ENCODE measurements around the gene TRAP1. TPM values are rescaled to one million over a fixed set of nuclear protein-coding genes. Genes with fewer than 3 reads are reported as not detected.
"Not testable (repeated sequence)": the region's sequence is repeated elsewhere in the genome, so short reads cannot be mapped to it uniquely, and the experiment has no call there.

TRAP1 gene
- total RNA-seq, 1 donor from 2014 or later: 111 TPM

DNA sequence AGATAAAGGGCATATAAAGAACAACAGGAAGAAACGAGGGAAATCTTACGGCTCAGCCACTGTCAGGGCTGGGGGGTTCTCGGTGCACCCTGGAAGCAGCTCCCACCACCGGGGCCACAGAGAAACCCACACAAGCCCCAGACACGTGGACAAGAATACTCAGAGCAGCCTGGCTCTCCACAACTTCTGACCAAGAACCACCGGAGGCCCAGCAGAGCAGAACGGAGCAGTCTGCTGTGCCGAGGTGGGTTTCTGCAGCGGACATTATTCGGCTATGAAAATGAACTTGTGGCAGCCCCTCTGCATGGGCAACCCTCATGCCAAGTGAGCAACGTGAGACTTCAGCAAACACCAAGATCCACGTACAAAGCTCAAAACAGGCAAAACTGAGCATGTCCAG lies 56.0 kb downstream of the TRAP1 start:
- intact Hi-C loops (cut with DNase I): no loop called here
- no peak for TF ChIP-seq POLR2A (IDR thresholded peaks at IDR 0.05)
- TF ChIP-seq POLR2AphosphoS5 (IDR thresholded peaks at IDR 0.05; ENCODE audit: insufficient read depth in 1 of 2, low read depth in 1 of 2): no peak
- TF ChIP-seq CTCF (IDR thresholded peaks at IDR 0.05): no peak
- DNase-seq (ENCODE audit: extremely low spot score in 2 of 2): no peak
- Histone ChIP-seq H3K4me3 (no peak overlapping the region), H3K36me3 (peaks cover 0 to 81% of the 10 kb centered on the region in 2 donors), H3K4me1 (no peaks in the 10 kb centered on the region), H3K27me3 (no peaks in the 10 kb centered on the region), H3K9me3 (no peaks in the 10 kb centered on the region), H3K27ac (no peak overlapping the region)

- H3K9me3 ChIP-seq: no peaks in the 10 kb centered on the region
Observed at GRCh38 chr16:3659251-3659650, 58.1 kb downstream of the TRAP1 start.

DNA sequence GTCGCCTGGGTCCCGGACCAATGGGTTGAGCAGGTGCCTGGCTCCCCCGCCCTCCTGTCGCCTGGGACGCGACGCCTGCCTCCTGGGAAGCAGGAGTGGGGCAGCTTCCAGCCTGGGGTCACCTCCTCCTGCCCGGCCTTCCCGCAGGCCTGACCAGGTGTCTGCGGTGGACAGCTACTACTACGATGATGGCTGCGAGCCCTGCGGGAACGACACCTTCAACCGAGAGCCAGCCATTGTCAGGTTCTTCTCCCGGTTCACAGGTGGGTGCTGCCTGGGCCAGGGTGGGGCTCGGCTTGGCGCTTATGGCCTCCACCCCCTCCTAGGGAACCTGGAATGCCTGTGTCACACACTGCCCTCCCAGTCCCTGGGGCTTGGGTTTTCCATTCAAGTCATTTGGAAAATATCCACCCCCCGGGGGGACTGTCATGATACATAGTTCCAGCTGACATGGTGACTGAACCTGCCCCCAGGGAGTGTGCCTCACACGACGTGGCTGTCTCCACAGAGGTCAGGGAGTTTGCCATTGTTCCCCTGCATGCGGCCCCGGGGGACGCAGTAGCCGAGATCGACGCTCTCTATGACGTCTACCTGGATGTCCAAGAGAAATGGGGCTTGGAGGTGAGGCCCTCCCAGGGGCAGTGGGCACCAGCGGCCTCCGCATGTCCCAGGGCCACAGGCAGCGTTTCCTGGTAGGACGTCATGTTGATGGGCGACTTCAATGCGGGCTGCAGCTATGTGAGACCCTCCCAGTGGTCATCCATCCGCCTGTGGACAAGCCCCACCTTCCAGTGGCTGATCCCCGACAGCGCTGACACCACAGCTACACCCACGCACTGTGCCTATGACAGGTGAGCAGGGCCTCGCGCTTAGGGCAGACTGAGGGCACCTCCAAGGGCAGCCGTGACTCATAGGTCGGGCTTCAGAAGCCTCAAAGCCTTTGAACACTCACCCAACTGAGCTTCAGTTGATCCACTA lies 60.5 kb downstream of the TRAP1 start:
- no peak for TF ChIP-seq POLR2AphosphoS5 (IDR thresholded peaks at IDR 0.05; ENCODE audit: insufficient read depth in 1 of 2, low read depth in 1 of 2)
- TF ChIP-seq POLR2A (IDR thresholded peaks at IDR 0.05): no peak
- no peak for TF ChIP-seq CTCF (IDR thresholded peaks at IDR 0.05)
- Histone ChIP-seq H3K9me3 (no peaks in the 10 kb centered on the region), H3K4me1 (no peaks in the 10 kb centered on the region), H3K27me3 (no peaks in the 10 kb centered on the region), H3K36me3 (peaks cover 0 to 65% of the 10 kb centered on the region in 2 donors), H3K27ac (no peak overlapping the region), H3K4me3 (no peak overlapping the region)
- intact Hi-C loops (cut with DNase I): no loop called here
- no peak for DNase-seq (ENCODE audit: extremely low spot score in 2 of 2)

More at GRCh38 chr16:3659251-3659650, 58.1 kb downstream of the TRAP1 start:
- Histone ChIP-seq H3K27me3 (no peaks in the 10 kb centered on the region), H3K27ac (no peak overlapping the region), H3K4me3 (no peak overlapping the region), H3K4me1 (no peaks in the 10 kb centered on the region), H3K36me3 (peaks cover 0 to 81% of the 10 kb centered on the region in 2 donors)
- intact Hi-C loops (cut with DNase I): no loop called here
- no peak for DNase-seq (ENCODE audit: extremely low spot score in 2 of 2)
- TF ChIP-seq POLR2A (IDR thresholded peaks at IDR 0.05) (no peak), CTCF (IDR thresholded peaks at IDR 0.05) (no peak), POLR2AphosphoS5 (IDR thresholded peaks at IDR 0.05; ENCODE audit: insufficient read depth in 1 of 2, low read depth in 1 of 2) (no peak)

DNA sequence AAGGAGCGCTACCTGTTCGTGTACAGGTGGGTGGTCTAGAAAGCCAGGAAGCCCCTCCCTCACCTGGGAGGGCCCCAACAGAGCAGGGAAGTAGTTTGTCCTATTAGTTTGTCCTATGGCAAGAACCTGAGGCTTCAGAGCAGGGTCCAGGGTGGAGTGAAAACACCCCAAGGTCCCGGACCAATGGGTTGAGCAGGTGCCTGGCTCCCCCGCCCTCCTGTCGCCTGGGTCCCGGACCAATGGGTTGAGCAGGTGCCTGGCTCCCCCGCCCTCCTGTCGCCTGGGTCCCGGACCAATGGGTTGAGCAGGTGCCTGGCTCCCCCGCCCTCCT lies 61.2 kb downstream of the TRAP1 start:
- H3K27me3 ChIP-seq; H3K4me3 ChIP-seq; H3K9me3 ChIP-seq; DNase-seq (ENCODE audit: extremely low spot score in 2 of 2); H3K4me1 ChIP-seq; H3K27ac ChIP-seq; intact Hi-C loops (cut with DNase I): not testable (repeated sequence)
- peaks cover 0 to 59% of the 10 kb centered on the region in 2 donors for H3K36me3 ChIP-seq

- no peak overlapping the region for H3K27ac ChIP-seq
- peaks cover 0 to 53% of the 10 kb centered on the region in 2 donors for H3K36me3 ChIP-seq
- H3K27me3 ChIP-seq: no peaks in the 10 kb centered on the region
- H3K4me3 ChIP-seq: no peak overlapping the region
- no peaks in the 10 kb centered on the region for H3K4me1 ChIP-seq
- H3K9me3 ChIP-seq: no peaks in the 10 kb centered on the region
- no peak for TF ChIP-seq POLR2A (IDR thresholded peaks at IDR 0.05)
- DNase-seq (ENCODE audit: extremely low spot score in 2 of 2): no peak
- intact Hi-C loops (cut with DNase I): no loop called here
Observed at GRCh38 chr16:3655396-3656159, 61.7 kb downstream of the TRAP1 start.

DNA sequence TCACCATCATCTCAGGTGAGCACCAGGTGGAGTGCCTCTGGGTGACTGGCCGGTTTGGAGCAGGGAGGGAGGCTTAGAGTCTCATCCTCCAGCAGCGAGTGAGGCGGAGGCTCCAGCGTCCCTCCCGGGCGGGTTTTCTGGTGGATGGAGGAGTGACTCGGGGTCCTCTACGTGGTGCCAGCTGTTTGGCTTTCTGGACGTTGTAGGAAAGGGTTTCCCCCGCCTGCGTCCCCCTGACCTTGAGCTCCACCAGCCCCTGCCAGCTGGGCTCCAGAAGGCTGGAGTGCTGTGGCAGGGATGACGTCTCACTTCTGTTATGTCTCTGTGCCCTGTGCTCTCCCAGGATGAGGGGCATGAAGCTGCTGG lies 62.3 kb downstream of the TRAP1 start:
- peaks cover 0 to 47% of the 10 kb centered on the region in 2 donors for H3K36me3 ChIP-seq
- no peak for DNase-seq (ENCODE audit: extremely low spot score in 2 of 2)
- intact Hi-C loops (cut with DNase I): no loop called here
- H3K27me3 ChIP-seq: no peaks in the 10 kb centered on the region
- TF ChIP-seq POLR2AphosphoS5 (IDR thresholded peaks at IDR 0.05; ENCODE audit: insufficient read depth in 1 of 2, low read depth in 1 of 2): no peak
- no peak overlapping the region for H3K4me3 ChIP-seq
- no peak overlapping the region for H3K27ac ChIP-seq
- no peaks in the 10 kb centered on the region for H3K9me3 ChIP-seq
- H3K4me1 ChIP-seq: no peaks in the 10 kb centered on the region

All from vagina (tissue), 2 donors.